SHP77 (cell line): ENCODE results near the gene ACTL6B.
"Not testable (repeated sequence)": the region's sequence is repeated elsewhere in the genome, so short reads cannot be mapped to it uniquely, and the experiment has no call there.

Experiments
- DNase-seq, 2 experiments: peaks; one replicate each; lab custom pipeline; 2025; lab: John Stamatoyannopoulos, UW

The ACTL6B gene

GRCh38 chr7:100671353-100672327 lies 15.4 kb upstream of the ACTL6B start:
- no peak for DNase-seq

- no peak for DNase-seq
These were observed 13.8 kb upstream of the ACTL6B start for GRCh38 chr7:100670074-100670473.

- DNase-seq: not testable (repeated sequence)
These were observed 12.9 kb upstream of the ACTL6B start for GRCh38 chr7:100669106-100669505.

- DNase-seq: no peak
These were observed 11.8 kb upstream of the ACTL6B start for GRCh38 chr7:100668069-100668449.

- DNase-seq: no peak
These were observed 11.3 kb upstream of the ACTL6B start for GRCh38 chr7:100667331-100668068.

GRCh38 chr7:100665168-100665726 lies 9.0 kb upstream of the ACTL6B start:
- no peak for DNase-seq

- not testable (repeated sequence) for DNase-seq
These were observed 6.0 kb upstream of the ACTL6B start for GRCh38 chr7:100662194-100662776.

- DNase-seq: no peak
These were observed 1.1 kb downstream of the ACTL6B start for GRCh38 chr7:100654908-100655831.

GRCh38 chr7:100649826-100650565 lies 6.3 kb downstream of the ACTL6B start:
- DNase-seq: no peak

- DNase-seq: no peak
These were observed 13.7 kb downstream of the ACTL6B start for GRCh38 chr7:100642534-100642907.

GRCh38 chr7:100641860-100642533 lies 14.3 kb downstream of the ACTL6B start:
- no peak for DNase-seq

GRCh38 chr7:100641463-100641859 lies 14.8 kb downstream of the ACTL6B start, which contains the start of gene TFR2:
TFR2 (minus strand) TSS chr7:100641552; CDS start chr7:100641509, 43 bp downstream.
- no peak for DNase-seq

GRCh38 chr7:100640517-100641440 lies 15.5 kb downstream of the ACTL6B start:
- no peak for DNase-seq

GRCh38 chr7:100639995-100640516 lies 16.2 kb downstream of the ACTL6B start:
- no peak for DNase-seq

GRCh38 chr7:100632951-100633717 lies 23.1 kb downstream of the ACTL6B start:
- no peak for DNase-seq

- no peak for DNase-seq
These were observed 26.2 kb downstream of the ACTL6B start for GRCh38 chr7:100630066-100630465.

- DNase-seq: peak; percentile 34 to 39
These were observed 27.0 kb downstream of the ACTL6B start for GRCh38 chr7:100629117-100629716.
